ENCODE measurements around the gene STAB1.

The STAB1 gene

DNA sequence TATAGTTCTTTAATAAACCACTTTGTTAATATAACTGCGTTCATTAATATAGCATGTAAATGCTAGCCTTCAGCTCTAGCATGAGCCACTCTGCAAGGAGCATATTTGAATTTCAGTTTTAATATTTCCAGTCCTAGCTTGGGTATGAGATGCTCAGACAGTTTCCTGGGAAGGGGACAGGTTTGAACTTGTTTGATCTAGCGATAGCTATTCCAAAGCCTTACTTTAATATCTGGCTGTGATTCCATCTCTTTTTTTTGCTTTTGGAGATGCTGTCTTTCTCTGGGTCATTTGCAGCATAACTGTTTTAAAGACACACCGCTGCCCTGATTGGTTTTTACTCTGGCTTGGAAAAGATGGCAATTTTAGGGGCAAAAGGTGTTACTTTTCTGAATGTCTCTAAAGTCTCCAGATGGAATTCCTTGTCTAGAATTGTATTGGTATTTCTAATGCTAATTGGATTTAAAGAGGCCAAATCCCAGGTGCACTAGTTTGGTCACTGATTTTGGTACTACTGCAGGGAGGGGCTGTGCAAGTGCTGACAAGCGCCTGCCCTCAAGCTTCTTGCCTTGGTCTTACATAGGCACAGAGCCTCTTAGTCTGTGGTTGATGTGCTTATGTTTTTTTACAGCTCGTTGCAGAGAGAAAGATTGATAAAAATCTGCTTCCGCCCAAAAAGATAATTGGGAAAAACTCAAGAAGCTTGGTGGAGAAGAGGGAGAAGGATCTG, 36.9 kb upstream of the STAB1 start:
- DNase-seq = no peak

- DNase-seq = no peak
These were observed 36.2 kb upstream of the STAB1 start for GRCh38 chr3:52458770-52459545.

GRCh38 chr3:52461874-52462273, 33.3 kb upstream of the STAB1 start:
- no peak for DNase-seq

GRCh38 chr3:52463416-52463815, 31.7 kb upstream of the STAB1 start:
- DNase-seq = no peak

DNA sequence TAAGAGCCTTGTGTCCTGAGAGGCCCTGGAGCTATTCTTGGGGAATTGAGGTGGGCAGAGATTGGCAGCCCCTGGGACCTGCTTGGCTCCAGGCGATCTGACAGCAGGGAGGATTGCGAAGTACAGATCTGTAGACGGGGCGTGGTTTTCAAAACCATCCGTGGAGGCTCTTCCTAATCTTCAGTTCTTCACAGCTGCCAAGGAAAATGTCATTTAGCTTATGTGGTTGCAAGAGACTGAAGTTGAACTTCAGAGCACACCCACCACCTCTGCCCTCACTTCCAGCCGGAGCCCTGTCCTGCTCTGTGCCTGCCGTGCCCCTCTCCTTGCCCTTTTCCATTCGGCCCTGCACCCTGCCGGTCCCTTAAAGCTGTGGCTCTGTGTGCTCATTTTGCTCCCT, 26.8 kb upstream of the STAB1 start:
- DNase-seq = no peak

DNA sequence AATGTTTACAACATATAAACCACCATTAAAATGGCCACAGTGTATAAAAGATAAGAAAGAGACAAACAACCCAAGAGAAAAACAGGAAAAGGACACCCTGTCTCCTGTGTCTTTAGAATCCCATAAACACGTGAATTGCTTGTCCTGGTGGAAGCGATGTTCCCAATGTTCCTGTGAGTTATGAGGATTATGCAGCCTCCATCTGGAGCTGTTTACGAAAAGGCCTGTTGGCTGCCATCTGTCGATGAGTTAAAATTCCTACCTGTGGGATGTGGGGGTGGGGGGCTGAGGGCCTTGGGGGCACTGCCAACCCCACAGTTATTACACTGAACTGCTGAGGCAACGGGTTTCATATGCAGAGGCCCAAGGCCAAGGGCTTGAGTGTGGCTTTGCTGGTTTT, 26.1 kb upstream of the STAB1 start:
- no peak for DNase-seq

- no peak for DNase-seq
These were observed 24.2 kb upstream of the STAB1 start for GRCh38 chr3:52470920-52471319.

GRCh38 chr3:52471371-52472238, 23.5 kb upstream of the STAB1 start:
- no peak for DNase-seq

GRCh38 chr3:52472239-52473000, 22.7 kb upstream of the STAB1 start:
- DNase-seq = no peak

DNA sequence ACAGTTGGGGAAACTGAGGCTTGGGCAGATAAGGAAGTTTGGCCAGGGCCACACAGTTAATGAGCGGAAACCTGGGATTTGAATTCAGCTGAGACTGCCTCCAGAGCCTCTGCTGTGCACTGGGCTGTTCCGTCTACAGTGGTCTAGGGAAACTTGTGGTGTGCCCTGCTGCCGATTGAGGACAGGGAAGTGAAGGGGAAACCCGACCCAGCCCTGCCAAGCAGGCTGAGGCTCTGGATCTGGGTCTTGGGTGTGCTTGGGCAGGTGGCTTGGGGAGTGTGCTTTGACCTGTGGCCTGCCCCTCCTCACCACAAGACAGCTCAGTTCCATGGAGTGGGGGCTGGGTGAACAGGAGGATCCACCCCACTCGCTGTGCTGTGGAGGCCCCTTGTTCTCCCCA, 22.1 kb upstream of the STAB1 start:
- no peak for DNase-seq

DNA sequence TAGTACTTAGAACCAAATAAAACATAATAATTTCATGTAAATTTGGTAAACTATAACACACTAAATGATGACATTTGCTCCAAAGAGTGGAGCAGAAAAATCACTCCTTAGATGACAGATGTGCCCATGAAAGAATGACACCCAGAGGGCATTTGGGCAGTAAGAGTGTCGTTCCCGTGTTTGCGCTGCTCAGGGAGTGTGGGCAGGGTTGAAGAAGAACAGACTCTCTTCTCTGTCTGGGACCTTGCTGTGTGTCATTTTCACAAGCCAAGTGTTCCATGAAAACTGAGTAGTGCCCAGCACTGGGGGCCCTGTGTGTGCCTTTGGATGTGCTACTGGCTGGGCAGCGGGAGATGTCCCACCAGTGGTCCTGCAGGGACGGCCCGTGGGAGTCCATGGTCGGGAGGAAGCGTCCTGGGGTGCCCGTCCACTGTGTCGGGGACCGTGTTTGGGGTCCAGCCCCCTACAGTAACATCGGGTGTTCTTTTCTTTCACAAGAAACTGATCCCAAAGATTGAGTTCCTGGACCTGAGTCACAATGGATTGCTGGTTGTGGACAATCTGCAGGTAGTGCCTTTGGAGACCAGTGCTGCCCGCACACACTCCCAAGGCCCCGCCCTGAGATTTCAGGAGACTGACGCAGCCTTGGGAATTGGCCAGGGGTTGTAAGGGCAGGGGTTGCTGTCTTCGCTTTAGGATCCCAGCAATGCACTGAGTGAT, 17.9 kb upstream of the STAB1 start:
- no peak for DNase-seq

DNA sequence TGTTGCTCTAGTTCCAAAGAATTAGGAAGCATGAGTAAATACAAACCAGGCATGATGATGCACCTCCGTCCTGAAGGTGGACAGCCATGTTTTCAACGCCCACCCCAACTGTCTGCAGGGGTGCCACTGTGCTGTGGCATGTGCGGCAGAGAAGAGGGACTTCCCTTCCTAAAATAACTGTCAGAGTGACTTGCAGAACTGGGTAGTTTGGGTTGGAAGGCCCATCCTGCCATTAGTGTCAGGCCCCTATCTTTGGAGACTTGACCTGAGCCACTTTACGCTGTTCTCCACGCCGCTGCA, 17.4 kb upstream of the STAB1 start:
- DNase-seq = no peak

GRCh38 chr3:52479037-52479876, 15.9 kb upstream of the STAB1 start:
- DNase-seq = no peak

DNA sequence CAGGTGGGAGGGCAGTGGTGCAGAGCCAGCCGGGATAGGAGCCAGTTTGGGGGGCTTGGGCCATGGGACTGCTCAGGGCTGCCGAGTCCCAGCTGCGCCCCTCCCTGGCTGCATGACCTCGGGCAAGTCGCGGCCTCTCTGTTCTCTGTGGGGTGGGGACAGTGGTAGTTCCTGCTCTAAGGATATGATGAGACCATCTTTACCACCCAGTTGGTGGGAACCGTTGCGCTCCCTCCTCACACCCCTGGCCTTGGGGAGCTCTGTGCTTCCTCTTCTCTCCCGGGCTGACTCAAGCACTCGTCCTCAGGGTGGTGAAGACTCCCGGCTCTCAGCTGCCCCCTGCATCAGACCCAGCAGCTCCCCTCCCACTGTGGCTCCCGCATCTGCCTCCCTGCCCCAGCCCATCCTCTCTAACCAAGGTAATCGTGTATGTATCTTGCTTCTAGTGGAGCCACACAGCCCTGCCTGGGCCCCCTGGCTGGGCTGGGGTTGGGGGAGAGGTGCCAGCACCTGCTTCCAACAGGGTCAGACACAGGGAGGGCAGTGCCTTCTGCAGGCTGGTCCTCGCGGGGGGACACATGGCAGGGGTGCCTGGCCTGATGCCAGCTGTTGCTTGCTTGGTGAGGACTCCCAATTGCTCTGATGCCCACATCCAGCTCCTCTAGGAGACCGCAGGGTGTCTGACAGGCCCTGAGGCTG, 15.1 kb upstream of the STAB1 start:
- DNase-seq = no peak

DNA sequence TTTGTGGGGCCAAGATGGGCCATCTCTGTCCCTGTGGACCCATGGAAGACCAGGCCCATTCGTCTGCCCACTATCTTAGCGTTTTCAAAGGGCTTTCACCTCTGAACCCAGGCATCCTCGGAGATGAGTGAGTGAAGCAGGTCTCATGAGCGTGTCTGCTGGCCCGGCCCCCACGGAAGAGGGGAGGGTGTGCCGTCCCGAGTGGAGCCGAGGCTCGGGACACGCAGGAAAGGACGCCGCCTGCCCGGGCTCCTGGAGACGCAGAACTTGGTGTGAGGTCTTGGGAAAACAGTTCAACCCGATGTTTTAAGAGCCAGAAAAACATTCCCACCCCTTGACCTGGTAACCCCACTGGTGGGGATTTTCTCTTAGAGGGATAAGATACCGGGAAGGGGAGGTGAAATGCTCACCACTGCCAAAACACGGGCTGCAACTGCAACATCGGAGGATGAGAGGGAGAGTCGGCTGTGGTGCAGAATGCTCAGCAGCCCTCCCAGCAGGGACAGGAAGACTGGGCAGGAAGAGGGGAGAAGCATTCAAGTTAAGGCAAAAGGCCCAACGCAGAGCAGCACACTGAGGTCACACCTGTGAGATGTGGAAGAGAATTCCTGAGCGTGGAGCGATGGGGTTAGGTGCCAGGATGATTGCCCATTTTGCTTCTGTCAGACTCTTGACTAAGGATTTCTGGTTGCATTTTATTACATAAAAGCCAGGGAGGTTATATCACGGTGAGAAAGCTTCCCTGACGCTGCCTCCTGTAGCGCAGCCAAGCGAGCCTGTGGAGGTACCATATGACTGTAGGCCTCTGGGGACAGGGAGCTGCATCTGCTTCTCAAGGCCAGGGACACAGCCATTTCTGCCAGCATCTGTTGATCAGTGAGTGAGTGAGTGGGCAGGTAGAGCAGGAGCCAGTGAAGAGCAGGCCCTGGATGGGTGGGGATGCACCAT, 14.1 kb upstream of the STAB1 start:
- DNase-seq = no peak

DNA sequence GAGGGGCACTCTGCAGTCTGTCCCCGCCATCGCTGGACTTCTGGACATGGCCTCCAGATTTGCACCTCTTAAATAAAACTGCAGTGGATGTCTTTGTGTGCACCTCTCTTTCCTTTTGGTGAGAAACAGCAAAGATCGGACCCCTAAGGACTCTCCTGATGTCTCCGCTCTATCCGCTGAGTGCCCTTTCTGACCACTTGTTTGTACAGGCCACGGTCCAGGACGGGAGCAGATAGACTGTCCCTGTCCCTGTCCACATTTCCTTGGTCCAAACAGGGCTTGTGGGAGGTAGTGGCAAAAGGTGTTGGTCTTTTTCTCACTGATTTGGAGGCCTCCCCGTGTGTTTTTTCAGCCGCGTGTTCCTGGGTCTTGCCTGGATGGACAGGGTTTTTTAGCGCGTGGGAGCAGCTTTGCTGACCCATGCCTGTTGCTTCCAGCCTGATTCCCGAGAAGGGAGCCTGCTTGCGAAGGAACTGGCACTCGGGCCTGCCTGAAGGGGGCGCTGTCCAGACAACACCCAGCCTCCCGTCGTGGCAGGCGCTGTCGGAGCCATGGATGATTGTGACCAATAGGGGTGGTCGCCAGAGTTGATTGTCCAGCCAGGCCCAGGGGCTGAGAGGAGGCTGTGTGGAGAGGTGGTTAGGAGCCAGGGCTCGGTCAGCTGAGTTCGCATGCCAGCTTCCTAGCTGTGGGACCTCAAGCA, 13.2 kb upstream of the STAB1 start:
- DNase-seq = no peak

DNA sequence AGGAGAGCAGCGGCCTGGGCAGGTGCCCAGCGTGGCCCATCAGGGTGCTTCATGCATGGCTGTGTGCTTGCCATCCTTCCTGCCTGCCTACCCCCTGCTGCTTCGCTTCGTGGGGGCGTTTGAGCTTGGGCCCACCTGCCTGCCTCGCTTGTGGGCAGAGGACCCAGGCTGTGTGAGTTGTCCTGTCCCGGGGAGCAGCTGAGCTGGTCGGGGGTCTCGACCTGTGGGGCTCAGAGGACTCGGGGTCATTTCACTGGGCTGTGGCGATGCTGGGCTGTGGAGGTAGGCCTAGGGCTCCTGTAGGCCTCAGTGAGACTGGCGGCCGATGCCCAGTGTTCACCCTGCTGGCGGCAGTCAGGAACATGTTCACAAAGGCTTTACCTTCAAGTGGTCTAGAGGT, 12.1 kb upstream of the STAB1 start:
- DNase-seq = no peak

GRCh38 chr3:52483577-52484381, 11.4 kb upstream of the STAB1 start:
- DNase-seq = no peak
